Prostate gland (tissue), 2 donors: ENCODE results near the gene CHCHD3.

Experiments used
- POLR2A ChIP-seq: fragments of 450-650 bp; IDR thresholded peaks from one replicate; pipeline ENCODE4 v1.6.1; 2016; ENCODE audit warnings: antibody characterized with exemption, mild to moderate bottlenecking
- TF ChIP-seq, protein P1 (sequence below), 4 experiments: fragments of 200-600 bp in 2 of 4; fragments of 450-650 bp in 2 of 4; sonication (generic) in 2 of 4; IDR thresholded peaks; 1 replicate in 3 of 4; 2 replicates in 1 of 4; pipeline ENCODE4 v1.5.1; 2016 to 2019; ENCODE audit warnings: antibody characterized with exemption in 4 of 4, mild to moderate bottlenecking in 2 of 4, moderate library complexity in 2 of 4

DNA sequence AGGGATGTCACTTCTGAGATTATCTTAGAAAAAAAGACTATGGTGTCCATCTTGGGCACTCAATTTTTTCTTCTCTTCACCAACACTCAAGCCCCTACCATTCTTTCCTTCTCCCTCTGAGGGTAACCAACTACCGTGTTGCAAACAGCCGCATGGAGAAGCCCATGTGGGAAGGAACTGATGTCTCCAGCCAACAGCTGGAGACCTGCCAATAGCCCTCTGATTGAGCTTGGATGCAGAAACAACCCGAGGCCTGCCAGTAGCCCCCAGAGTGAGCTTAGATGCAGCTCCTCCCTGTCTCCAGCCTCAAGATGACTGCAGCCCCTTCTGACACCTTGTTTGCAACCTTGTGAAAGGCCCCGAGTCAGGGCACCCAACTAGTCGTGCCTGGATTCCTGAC is 36.4 kb upstream of the CHCHD3 start:
- TF ChIP-seq POLR2A, result no peak
- TF ChIP-seq, protein P1, sequence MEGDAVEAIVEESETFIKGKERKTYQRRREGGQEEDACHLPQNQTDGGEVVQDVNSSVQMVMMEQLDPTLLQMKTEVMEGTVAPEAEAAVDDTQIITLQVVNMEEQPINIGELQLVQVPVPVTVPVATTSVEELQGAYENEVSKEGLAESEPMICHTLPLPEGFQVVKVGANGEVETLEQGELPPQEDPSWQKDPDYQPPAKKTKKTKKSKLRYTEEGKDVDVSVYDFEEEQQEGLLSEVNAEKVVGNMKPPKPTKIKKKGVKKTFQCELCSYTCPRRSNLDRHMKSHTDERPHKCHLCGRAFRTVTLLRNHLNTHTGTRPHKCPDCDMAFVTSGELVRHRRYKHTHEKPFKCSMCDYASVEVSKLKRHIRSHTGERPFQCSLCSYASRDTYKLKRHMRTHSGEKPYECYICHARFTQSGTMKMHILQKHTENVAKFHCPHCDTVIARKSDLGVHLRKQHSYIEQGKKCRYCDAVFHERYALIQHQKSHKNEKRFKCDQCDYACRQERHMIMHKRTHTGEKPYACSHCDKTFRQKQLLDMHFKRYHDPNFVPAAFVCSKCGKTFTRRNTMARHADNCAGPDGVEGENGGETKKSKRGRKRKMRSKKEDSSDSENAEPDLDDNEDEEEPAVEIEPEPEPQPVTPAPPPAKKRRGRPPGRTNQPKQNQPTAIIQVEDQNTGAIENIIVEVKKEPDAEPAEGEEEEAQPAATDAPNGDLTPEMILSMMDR (IDR thresholded peaks at IDR 0.05), result no peak
